Liver (tissue), 9 donors: ENCODE measurements around the gene PRMT3. TPM values are rescaled to one million over a fixed set of nuclear protein-coding genes. Genes with fewer than 3 reads are reported as not detected.

ENCODE experiments used
- DNase-seq: peaks from one replicate; pipeline ENCODE4 v3.0.0-alpha.2; 2017; ENCODE audit warnings: low spot score
- H3K27ac ChIP-seq, 2 donors: one replicate each; pipeline ENCODE4 v1.7.0; 2013; ENCODE audit warnings: inconsistent platforms in 2 of 2, low read length in 2 of 2, control low read depth in 1 of 2, low read depth in 1 of 2, mild to moderate bottlenecking in 1 of 2
- H3K27me3 ChIP-seq, 4 donors: one replicate each; pipeline versions ENCODE4 v1.6.1 to v1.7.0; 2013; ENCODE audit warnings: low read length in 3 of 4, inconsistent platforms in 1 of 4, mild to moderate bottlenecking in 1 of 4, moderate library complexity in 1 of 4; ENCODE audit not compliant: control insufficient read depth in 4 of 4, insufficient read depth in 4 of 4
- H3K36me3 ChIP-seq, 4 donors: one replicate each; pipeline versions ENCODE4 v1.6.1 to v1.7.0; 2013; ENCODE audit warnings: low read length in 3 of 4, mild to moderate bottlenecking in 3 of 4, low read depth in 1 of 4, moderate library complexity in 1 of 4; ENCODE audit not compliant: control insufficient read depth in 4 of 4, insufficient read depth in 3 of 4
- H3K4me1 ChIP-seq, 4 donors: one replicate each; pipeline versions ENCODE4 v1.6.1 to v1.7.0; 2013; ENCODE audit warnings: low read length in 3 of 4, mild to moderate bottlenecking in 3 of 4, moderate library complexity in 1 of 4; ENCODE audit not compliant: control insufficient read depth in 4 of 4, insufficient read depth in 4 of 4
- H3K4me3 ChIP-seq, 3 donors: one replicate each; pipeline versions ENCODE4 v1.6.1 to v1.7.0; 2013; ENCODE audit warnings: low read length in 3 of 3, control low read depth in 1 of 3, low read depth in 1 of 3, mild to moderate bottlenecking in 1 of 3
- H3K9ac ChIP-seq, 2 donors: one replicate each; pipeline ENCODE4 v1.7.0; 2013; ENCODE audit warnings: low read length in 2 of 2, mild to moderate bottlenecking in 2 of 2, moderate library complexity in 2 of 2, control low read depth in 1 of 2, low read depth in 1 of 2
- H3K9me3 ChIP-seq, 4 donors: one replicate each; pipeline versions ENCODE4 v1.6.1 to v1.7.0; 2013; ENCODE audit warnings: low read length in 3 of 4; ENCODE audit not compliant: control insufficient read depth in 4 of 4
- EGR1 ChIP-seq, 2 donors: IDR thresholded peaks; 2 replicates each; pipeline ENCODE4 v1.6.1; 2016 to 2018; ENCODE audit warnings: antibody characterized with exemption in 2 of 2, low read depth in 2 of 2
- FOXA1 ChIP-seq: IDR thresholded peaks from 2 replicates; pipeline ENCODE4 v1.6.1; 2016; ENCODE audit warnings: antibody characterized with exemption
- FOXA2 ChIP-seq: IDR thresholded peaks from 2 replicates; pipeline ENCODE4 v1.6.1; 2016; ENCODE audit warnings: antibody characterized with exemption
- GABPA ChIP-seq, 2 donors: IDR thresholded peaks in 1 of 2; conservative IDR thresholded peaks in 1 of 2; 2 replicates each; pipeline ENCODE4 v1.6.1; 2016; ENCODE audit warnings: antibody characterized with exemption in 2 of 2, mild to moderate bottlenecking in 1 of 2, moderate library complexity in 1 of 2
- HNF4A ChIP-seq, 2 donors: conservative IDR thresholded peaks; 2 replicates each; pipeline ENCODE4 v1.6.1; 2016; ENCODE audit warnings: antibody characterized with exemption in 2 of 2, mild to moderate bottlenecking in 2 of 2
- HNF4G ChIP-seq: IDR thresholded peaks from 2 replicates; pipeline ENCODE4 v1.6.1; 2016; ENCODE audit warnings: antibody characterized with exemption
- JUND ChIP-seq, 2 donors: IDR thresholded peaks; 2 replicates each; pipeline ENCODE4 v1.6.1; 2016; ENCODE audit warnings: antibody characterized with exemption in 2 of 2
- NR2F2 ChIP-seq: IDR thresholded peaks from 2 replicates; pipeline ENCODE4 v1.6.1; 2016; ENCODE audit warnings: antibody characterized with exemption
- RAD21 ChIP-seq, 2 donors: IDR thresholded peaks; 2 replicates each; pipeline ENCODE4 v1.6.1; 2016; ENCODE audit warnings: antibody characterized with exemption in 2 of 2, mild to moderate bottlenecking in 2 of 2
- RXRA ChIP-seq, 2 donors: IDR thresholded peaks; 2 replicates each; pipeline ENCODE4 v1.6.1; 2017 to 2018; ENCODE audit warnings: antibody characterized with exemption in 2 of 2, mild to moderate bottlenecking in 1 of 2
- SP1 ChIP-seq: IDR thresholded peaks from 2 replicates; pipeline ENCODE4 v1.6.1; 2018; ENCODE audit warnings: antibody characterized with exemption, mild to moderate bottlenecking
- TAF1 ChIP-seq: conservative IDR thresholded peaks from 2 replicates; pipeline ENCODE4 v1.6.1; 2016; ENCODE audit warnings: antibody characterized with exemption, mild to moderate bottlenecking
- YY1 ChIP-seq: IDR thresholded peaks from 2 replicates; pipeline ENCODE4 v1.6.1; 2016; ENCODE audit warnings: antibody characterized with exemption, mild to moderate bottlenecking
- ZBTB33 ChIP-seq: IDR thresholded peaks from 2 replicates; pipeline ENCODE4 v1.6.1; 2016; ENCODE audit warnings: antibody characterized with exemption
- whole genome bisulfite sequencing: extraction: QIAGEN DNeasy Blood & Tissue Kit; methylation state at CpG from one replicate; pipeline ENCODE4 v1.1.7; 2013; 5-methylcytosine and 5-hydroxymethylcytosine counted together
- polyA plus RNA-seq, 2 donors: library from polyadenylated mRNA; stranded (reverse) in 1 of 2; unstranded in 1 of 2; fragments of 200-250 nt in 1 of 2; fragments of >200 nt in 1 of 2; fragmentation: Nextera tagmentation in 1 of 2; extraction: Ambion mirVana in 1 of 2; gene quantifications; one replicate each; pipeline versions ENCODE4 v1.2.1 to v1.2.3, GENCODE V29; 2013 to 2015
- total RNA-seq, 2 donors: library from RNA; depleted of rRNA; stranded (reverse); fragments of >200 nt; gene quantifications; one replicate each; pipeline ENCODE4 v1.2.3, GENCODE V29; 2014
- TF ChIP-seq, protein P1 (sequence below): IDR thresholded peaks from 2 replicates; pipeline ENCODE4 v1.6.1; 2016; ENCODE audit warnings: antibody characterized with exemption
- TF ChIP-seq, protein P2 (sequence below): IDR thresholded peaks from 2 replicates; pipeline ENCODE4 v1.6.1; 2016; ENCODE audit warnings: antibody characterized with exemption
- TF ChIP-seq, protein P3 (sequence below): IDR thresholded peaks from 2 replicates; pipeline ENCODE4 v1.6.1; 2016; ENCODE audit warnings: antibody characterized with exemption, mild to moderate bottlenecking
- TF ChIP-seq, protein P4 (sequence below): fragments of 150-350 bp; IDR thresholded peaks from 2 replicates; pipeline ENCODE4 v1.5.1; 2017; ENCODE audit warnings: improper control_type of control experiment, low read depth, low read length; ENCODE audit not compliant: missing input control
- donor health status: healthy.
- donor health status: healthy.
- donor health status: healthy.
- donor health status: healthy.
- donor health status: healthy.

PRMT3 gene
- total and polyA plus RNA-seq, 4 donors: 3.5 to 15.8 (median 7.8) TPM

GRCh38 chr11:20541503-20541902 lies 154.0 kb downstream of the PRMT3 start:
- Histone ChIP-seq H3K4me3 (no peak overlapping the region), H3K9ac (no peak overlapping the region), H3K27ac (no peak overlapping the region), H3K9me3 (no peaks in the 10 kb centered on the region), H3K36me3 (no peaks in the 10 kb centered on the region), H3K27me3 (no peaks in the 10 kb centered on the region), H3K4me1 (no peaks in the 10 kb centered on the region)
- no peak for TF ChIP-seq FOXA2
- DNase-seq: no peak
- WGBS: 63% methylated on average over 2 of the region's 2 CpGs

- WGBS: 57% methylated on average over 8 of the region's 8 CpGs
- no peaks in the 10 kb centered on the region for H3K9me3 ChIP-seq
These were observed 157.2 kb downstream of the PRMT3 start for GRCh38 chr11:20544603-20545237.

More at GRCh38 chr11:20544603-20545237, 157.2 kb downstream of the PRMT3 start:
- Histone ChIP-seq H3K27ac (no peak overlapping the region), H3K4me3 (no peak overlapping the region), H3K4me1 (no peaks in the 10 kb centered on the region), H3K9ac (no peak overlapping the region), H3K27me3 (no peaks in the 10 kb centered on the region), H3K36me3 (no peaks in the 10 kb centered on the region)
- DNase-seq: no peak
- TF ChIP-seq, protein P1, sequence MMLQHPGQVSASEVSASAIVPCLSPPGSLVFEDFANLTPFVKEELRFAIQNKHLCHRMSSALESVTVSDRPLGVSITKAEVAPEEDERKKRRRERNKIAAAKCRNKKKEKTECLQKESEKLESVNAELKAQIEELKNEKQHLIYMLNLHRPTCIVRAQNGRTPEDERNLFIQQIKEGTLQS: no peak
- no peak for TF ChIP-seq TAF1
- TF ChIP-seq, protein P2, sequence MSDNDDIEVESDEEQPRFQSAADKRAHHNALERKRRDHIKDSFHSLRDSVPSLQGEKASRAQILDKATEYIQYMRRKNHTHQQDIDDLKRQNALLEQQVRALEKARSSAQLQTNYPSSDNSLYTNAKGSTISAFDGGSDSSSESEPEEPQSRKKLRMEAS: no peak
- TF ChIP-seq RAD21 (IDR thresholded peaks at IDR 0.05): no peak
- TF ChIP-seq, protein P3, sequence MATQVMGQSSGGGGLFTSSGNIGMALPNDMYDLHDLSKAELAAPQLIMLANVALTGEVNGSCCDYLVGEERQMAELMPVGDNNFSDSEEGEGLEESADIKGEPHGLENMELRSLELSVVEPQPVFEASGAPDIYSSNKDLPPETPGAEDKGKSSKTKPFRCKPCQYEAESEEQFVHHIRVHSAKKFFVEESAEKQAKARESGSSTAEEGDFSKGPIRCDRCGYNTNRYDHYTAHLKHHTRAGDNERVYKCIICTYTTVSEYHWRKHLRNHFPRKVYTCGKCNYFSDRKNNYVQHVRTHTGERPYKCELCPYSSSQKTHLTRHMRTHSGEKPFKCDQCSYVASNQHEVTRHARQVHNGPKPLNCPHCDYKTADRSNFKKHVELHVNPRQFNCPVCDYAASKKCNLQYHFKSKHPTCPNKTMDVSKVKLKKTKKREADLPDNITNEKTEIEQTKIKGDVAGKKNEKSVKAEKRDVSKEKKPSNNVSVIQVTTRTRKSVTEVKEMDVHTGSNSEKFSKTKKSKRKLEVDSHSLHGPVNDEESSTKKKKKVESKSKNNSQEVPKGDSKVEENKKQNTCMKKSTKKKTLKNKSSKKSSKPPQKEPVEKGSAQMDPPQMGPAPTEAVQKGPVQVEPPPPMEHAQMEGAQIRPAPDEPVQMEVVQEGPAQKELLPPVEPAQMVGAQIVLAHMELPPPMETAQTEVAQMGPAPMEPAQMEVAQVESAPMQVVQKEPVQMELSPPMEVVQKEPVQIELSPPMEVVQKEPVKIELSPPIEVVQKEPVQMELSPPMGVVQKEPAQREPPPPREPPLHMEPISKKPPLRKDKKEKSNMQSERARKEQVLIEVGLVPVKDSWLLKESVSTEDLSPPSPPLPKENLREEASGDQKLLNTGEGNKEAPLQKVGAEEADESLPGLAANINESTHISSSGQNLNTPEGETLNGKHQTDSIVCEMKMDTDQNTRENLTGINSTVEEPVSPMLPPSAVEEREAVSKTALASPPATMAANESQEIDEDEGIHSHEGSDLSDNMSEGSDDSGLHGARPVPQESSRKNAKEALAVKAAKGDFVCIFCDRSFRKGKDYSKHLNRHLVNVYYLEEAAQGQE: no peak
- no peak for TF ChIP-seq SP1
- TF ChIP-seq GABPA (IDR thresholded peaks at IDR 0.05 in 1 of 2, conservative IDR thresholded peaks at IDR 0.05 in 1 of 2): no peak
- no peak for TF ChIP-seq FOXA2
- TF ChIP-seq HNF4G: no peak
- TF ChIP-seq, protein P4, sequence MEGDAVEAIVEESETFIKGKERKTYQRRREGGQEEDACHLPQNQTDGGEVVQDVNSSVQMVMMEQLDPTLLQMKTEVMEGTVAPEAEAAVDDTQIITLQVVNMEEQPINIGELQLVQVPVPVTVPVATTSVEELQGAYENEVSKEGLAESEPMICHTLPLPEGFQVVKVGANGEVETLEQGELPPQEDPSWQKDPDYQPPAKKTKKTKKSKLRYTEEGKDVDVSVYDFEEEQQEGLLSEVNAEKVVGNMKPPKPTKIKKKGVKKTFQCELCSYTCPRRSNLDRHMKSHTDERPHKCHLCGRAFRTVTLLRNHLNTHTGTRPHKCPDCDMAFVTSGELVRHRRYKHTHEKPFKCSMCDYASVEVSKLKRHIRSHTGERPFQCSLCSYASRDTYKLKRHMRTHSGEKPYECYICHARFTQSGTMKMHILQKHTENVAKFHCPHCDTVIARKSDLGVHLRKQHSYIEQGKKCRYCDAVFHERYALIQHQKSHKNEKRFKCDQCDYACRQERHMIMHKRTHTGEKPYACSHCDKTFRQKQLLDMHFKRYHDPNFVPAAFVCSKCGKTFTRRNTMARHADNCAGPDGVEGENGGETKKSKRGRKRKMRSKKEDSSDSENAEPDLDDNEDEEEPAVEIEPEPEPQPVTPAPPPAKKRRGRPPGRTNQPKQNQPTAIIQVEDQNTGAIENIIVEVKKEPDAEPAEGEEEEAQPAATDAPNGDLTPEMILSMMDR: no peak
- TF ChIP-seq HNF4A (conservative IDR thresholded peaks at IDR 0.05): no peak
- no peak for TF ChIP-seq FOXA1
- no peak for TF ChIP-seq EGR1 (IDR thresholded peaks at IDR 0.05; ENCODE audit: low read depth in 2 of 2)
- TF ChIP-seq ZBTB33: no peak
- no peak for TF ChIP-seq RXRA (IDR thresholded peaks at IDR 0.05)
- TF ChIP-seq YY1: no peak
- TF ChIP-seq JUND (IDR thresholded peaks at IDR 0.05): no peak
- TF ChIP-seq NR2F2: no peak
